Activated CD8-positive, alpha-beta T cell treated with anti-CD3 and anti-CD28 coated beads, Interleukin-2, amount 10 ng/mL, durations not matched to agents 7 days and 5 days (primary cell): ENCODE results near the gene PDSS2. TPM values are rescaled to one million over a fixed set of nuclear protein-coding genes. Genes with fewer than 3 reads are reported as not detected.
A peak's percentile ranks its signal among the peaks of the same experiment; 100 is the strongest.
"Not testable (repeated sequence)": the region's sequence is repeated elsewhere in the genome, so short reads cannot be mapped to it uniquely, and the experiment has no call there.

Experiments
- ATAC-seq: fragments of 150-1000 bp; cut with Tn5 transposase; one replicate; pipeline ENCODE4 v1.10.0; 2021; ENCODE audit warnings: moderate library complexity
- CTCF ChIA-PET: fragments of 350-600 bp; sonication (Branson Sonifier 250); formaldehyde crosslinking; loops from one replicate; lab custom pipeline; 2021; ENCODE audit warnings: antibody characterized with exemption; lab: Charles Lee
- POLR2A ChIA-PET: fragments of 350-600 bp; sonication (Branson Sonifier 250); formaldehyde crosslinking; loops from one replicate; lab custom pipeline; 2021; ENCODE audit warnings: antibody characterized with exemption; lab: Charles Lee
- DNase-seq: peaks from one replicate; pipeline ENCODE4 v3.0.0-alpha.2; 2020
- H3K27ac Mint-ChIP-seq: one replicate; pipeline ENCODE4 v1.8.0; 2021; ENCODE audit warnings: mild to moderate bottlenecking, mixed read lengths
- H3K27me3 Mint-ChIP-seq: one replicate; pipeline ENCODE4 v1.8.0; 2021; ENCODE audit warnings: low read depth, mixed read lengths
- H3K36me3 Mint-ChIP-seq: one replicate; pipeline ENCODE4 v1.8.0; 2021; ENCODE audit warnings: low read depth, mixed read lengths
- H3K4me1 Mint-ChIP-seq: one replicate; pipeline ENCODE4 v1.8.0; 2021; ENCODE audit warnings: low read depth, mixed read lengths
- H3K4me3 Mint-ChIP-seq: one replicate; pipeline ENCODE4 v1.8.0; 2021; ENCODE audit warnings: mild to moderate bottlenecking, mixed read lengths
- H3K9me3 Mint-ChIP-seq: one replicate; pipeline ENCODE4 v1.8.0; 2022; ENCODE audit warnings: mixed read lengths; ENCODE audit not compliant: insufficient read depth
- total RNA-seq, 2 experiments: library from RNA; stranded (reverse); gene quantifications; one replicate each; pipeline ENCODE4 v1.2.3, GENCODE V29; 2021

The PDSS2 gene
- total RNA-seq, 2 experiments from 2014 or later: 14.2 to 14.6 TPM

GRCh38 chr6:107118540-107118939, 340.8 kb downstream of the PDSS2 start:
- H3K36me3 Mint-ChIP-seq, CTCF ChIA-PET, H3K4me3 Mint-ChIP-seq, H3K9me3 Mint-ChIP-seq, H3K27ac Mint-ChIP-seq, DNase-seq, ATAC-seq: not testable (repeated sequence)
- peaks cover 18% of the 10 kb centered on the region for H3K4me1 Mint-ChIP-seq
- H3K27me3 Mint-ChIP-seq: peaks cover 13% of the 10 kb centered on the region
- POLR2A ChIA-PET: interaction anchor here (0.5 kb wide), 1 partner anchor 1918 kb away, joined by 3 read pairs; no protein-coding TSS in a partner anchor

- Mint-ChIP-seq H3K27me3 (peaks cover 13% of the 10 kb centered on the region), H3K9me3 (no peaks in the 10 kb centered on the region), H3K4me3 (peak overlapping the region; percentile 74), H3K36me3 (no peaks in the 10 kb centered on the region), H3K27ac (no peak overlapping the region), H3K4me1 (peaks cover 20% of the 10 kb centered on the region)
- ChIA-PET POLR2A (no interaction called here), CTCF (interaction anchor here (0.8 to 1.2 kb wide), 2 partner anchors 83 to 199 kb away, joined by 3 to 5 read pairs; no protein-coding TSS in a partner anchor)
- DNase-seq: no peak
- no peak for ATAC-seq
Observed at GRCh38 chr6:107116931-107117330, 342.4 kb downstream of the PDSS2 start.

GRCh38 chr6:107116328-107116892, 343.0 kb downstream of the PDSS2 start:
- Mint-ChIP-seq H3K27ac (peak overlapping the region; percentile 25), H3K27me3 (peaks cover 13% of the 10 kb centered on the region), H3K4me1 (peaks cover 20% of the 10 kb centered on the region), H3K36me3 (no peaks in the 10 kb centered on the region), H3K9me3 (no peaks in the 10 kb centered on the region), H3K4me3 (peak overlapping the region; percentile 74)
- ChIA-PET POLR2A (no interaction called here), CTCF (interaction anchor here (0.8 to 1.4 kb wide), 5 partner anchors 83 to 200 kb away, joined by 3 to 7 read pairs (median 5); partner anchors contain the start of gene MTRES1)
- DNase-seq (peak; percentile 41), ATAC-seq (no peak)

GRCh38 chr6:107115695-107116327, 343.6 kb downstream of the PDSS2 start:
- CTCF ChIA-PET: interaction anchor here (0.8 to 1.4 kb wide), 6 partner anchors 8 to 200 kb away, joined by 3 to 7 read pairs (median 4); partner anchors contain the start of gene MTRES1
- H3K27me3 Mint-ChIP-seq: peaks cover 13% of the 10 kb centered on the region
- POLR2A ChIA-PET: interaction anchor here (0.6 to 0.7 kb wide), 2 partner anchors 10 to 542 kb away, joined by 3 to 5 read pairs; no protein-coding TSS in a partner anchor
- H3K36me3 Mint-ChIP-seq: no peaks in the 10 kb centered on the region
- H3K27ac Mint-ChIP-seq: peak overlapping the region; percentile 25
- ATAC-seq: peak; percentile 16
- DNase-seq: peak; percentile 39
- H3K4me3 Mint-ChIP-seq: peak overlapping the region; percentile 74
- H3K4me1 Mint-ChIP-seq: peaks cover 20% of the 10 kb centered on the region
- H3K9me3 Mint-ChIP-seq: no peaks in the 10 kb centered on the region

GRCh38 chr6:107114926-107115694, 344.3 kb downstream of the PDSS2 start, which contains the start of gene BEND3:
TSS of gene BEND3 (minus strand) at chr6:107115515. CDS start at chr6:107099285, 16,230 bp downstream.
- ATAC-seq (peak; percentile 34), DNase-seq (peak; percentile 53)
- ChIA-PET POLR2A (interaction anchor here (0.6 to 0.7 kb wide), 2 partner anchors 9 to 543 kb away, joined by 3 to 5 read pairs; no protein-coding TSS in a partner anchor), CTCF (interaction anchor here (0.9 to 1.4 kb wide), 4 partner anchors 9 to 118 kb away, joined by 3 to 7 read pairs (median 4); partner anchors contain the start of gene MTRES1)
- Mint-ChIP-seq H3K27me3 (peaks cover 13% of the 10 kb centered on the region), H3K4me3 (peak within 1 kb of the TSS; percentile 74), H3K27ac (peak within 1 kb of the TSS; percentile 25), H3K4me1 (peaks cover 22% of the 10 kb centered on the region), H3K9me3 (no peaks in the 10 kb centered on the region), H3K36me3 (no peaks in the 10 kb centered on the region)

GRCh38 chr6:107114213-107114925, 345.0 kb downstream of the PDSS2 start:
- Mint-ChIP-seq H3K36me3 (no peaks in the 10 kb centered on the region), H3K27me3 (peaks cover 13% of the 10 kb centered on the region), H3K27ac (peak overlapping the region; percentile 65), H3K9me3 (no peaks in the 10 kb centered on the region), H3K4me1 (peaks cover 23% of the 10 kb centered on the region), H3K4me3 (peak overlapping the region; percentile 74)
- CTCF ChIA-PET: interaction anchor here (0.7 to 1.6 kb wide), 27 partner anchors 9 to 1742 kb away, joined by 3 to 12 read pairs (median 4); partner anchors contain the start of genes MTRES1 and PDSS2
- ATAC-seq (peak; percentile 79), DNase-seq (peak; percentile 70)
- POLR2A ChIA-PET: interaction anchor here (0.6 to 0.7 kb wide), 2 partner anchors 10 to 53 kb away, joined by 3 read pairs; no protein-coding TSS in a partner anchor

- Mint-ChIP-seq H3K9me3 (no peaks in the 10 kb centered on the region), H3K27me3 (no peaks in the 10 kb centered on the region), H3K27ac (no peak overlapping the region), H3K4me1 (peaks cover 10% of the 10 kb centered on the region), H3K4me3 (no peak overlapping the region), H3K36me3 (no peaks in the 10 kb centered on the region)
- ChIA-PET CTCF (interaction anchor here (0.6 kb wide), 1 partner anchor 784 kb away, joined by 3 read pairs; no protein-coding TSS in a partner anchor), POLR2A (no interaction called here)
- ATAC-seq (no peak), DNase-seq (no peak)
Observed at GRCh38 chr6:107110200-107110599, 349.2 kb downstream of the PDSS2 start.

- ChIA-PET POLR2A (interaction anchor here (0.6 to 0.7 kb wide), 2 partner anchors 529 to 1130 kb away, joined by 3 read pairs; no protein-coding TSS in a partner anchor), CTCF (no interaction called here)
- H3K9me3 Mint-ChIP-seq: no peaks in the 10 kb centered on the region
Observed at GRCh38 chr6:107108201-107108890, 351.0 kb downstream of the PDSS2 start.

GRCh38 chr6:107107791-107108190, 351.6 kb downstream of the PDSS2 start:
- POLR2A ChIA-PET: interaction anchor here (0.6 to 0.7 kb wide), 2 partner anchors 530 to 1130 kb away, joined by 3 read pairs; no protein-coding TSS in a partner anchor
- ATAC-seq: no peak

More at GRCh38 chr6:107108201-107108890, 351.0 kb downstream of the PDSS2 start:
- H3K4me3 Mint-ChIP-seq: no peak overlapping the region
- H3K27ac Mint-ChIP-seq: no peak overlapping the region
- no peaks in the 10 kb centered on the region for H3K36me3 Mint-ChIP-seq
- ATAC-seq (no peak), DNase-seq (no peak)
- H3K27me3 Mint-ChIP-seq: no peaks in the 10 kb centered on the region
- peaks cover 4% of the 10 kb centered on the region for H3K4me1 Mint-ChIP-seq

GRCh38 chr6:107106165-107106564, 353.2 kb downstream of the PDSS2 start:
- DNase-seq: no peak
- CTCF ChIA-PET: no interaction called here
- Mint-ChIP-seq H3K4me3 (no peak overlapping the region), H3K4me1 (peaks cover 3% of the 10 kb centered on the region), H3K27me3 (no peaks in the 10 kb centered on the region), H3K9me3 (no peaks in the 10 kb centered on the region), H3K36me3 (no peaks in the 10 kb centered on the region), H3K27ac (no peak overlapping the region)
- no peak for ATAC-seq
- POLR2A ChIA-PET: interaction anchor here (0.7 kb wide), 1 partner anchor 9 kb away, joined by 5 read pairs; the partner anchor contains the start of gene BEND3

More at GRCh38 chr6:107107791-107108190, 351.6 kb downstream of the PDSS2 start:
- H3K36me3 Mint-ChIP-seq: no peaks in the 10 kb centered on the region
- DNase-seq: no peak
- H3K4me1 Mint-ChIP-seq: peaks cover 3% of the 10 kb centered on the region
- H3K4me3 Mint-ChIP-seq: no peak overlapping the region
- CTCF ChIA-PET: no interaction called here
- H3K27me3 Mint-ChIP-seq: no peaks in the 10 kb centered on the region
- no peak overlapping the region for H3K27ac Mint-ChIP-seq
- no peaks in the 10 kb centered on the region for H3K9me3 Mint-ChIP-seq
